Left hindlimb (tissue), 1 donor: ENCODE measurements around the gene SLC2A1.
A peak's percentile ranks its signal among the peaks of the same experiment; 100 is the strongest.
"Not testable (repeated sequence)": the region's sequence is repeated elsewhere in the genome, so short reads cannot be mapped to it uniquely, and the experiment has no call there.

Source experiments
- DNase-seq: peaks from one replicate; pipeline ENCODE4 v3.0.0-alpha.2; 2018

SLC2A1 gene

DNA sequence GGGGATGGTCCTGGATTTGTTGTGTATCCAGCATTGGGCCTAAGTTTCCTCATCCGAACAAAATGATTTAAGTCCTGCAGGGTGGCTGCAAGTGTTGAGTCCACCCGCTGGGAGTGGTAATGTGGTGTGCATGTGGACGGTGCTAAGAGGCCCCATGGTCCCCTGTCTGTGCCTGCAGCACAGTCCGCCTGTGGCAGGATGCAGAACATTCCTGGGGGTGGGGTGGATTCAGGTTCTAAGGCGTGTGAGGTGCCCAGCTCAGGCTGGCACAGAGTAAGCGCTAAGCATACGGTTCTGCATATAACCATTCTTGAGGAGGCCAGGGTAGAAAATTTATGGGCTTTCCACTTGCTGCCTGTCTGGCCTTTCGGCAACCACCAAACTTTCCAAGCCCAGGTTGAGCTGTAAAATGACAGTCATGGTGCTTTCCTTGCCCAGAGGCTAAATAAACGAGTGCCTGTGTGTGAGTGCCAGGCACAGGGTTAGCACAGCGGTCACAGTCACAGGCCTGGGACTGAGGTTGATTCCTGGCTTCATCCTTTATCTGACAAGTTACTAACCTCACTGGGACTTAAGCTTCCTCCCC, 30.7 kb downstream of the SLC2A1 start:
- no peak for DNase-seq

DNA sequence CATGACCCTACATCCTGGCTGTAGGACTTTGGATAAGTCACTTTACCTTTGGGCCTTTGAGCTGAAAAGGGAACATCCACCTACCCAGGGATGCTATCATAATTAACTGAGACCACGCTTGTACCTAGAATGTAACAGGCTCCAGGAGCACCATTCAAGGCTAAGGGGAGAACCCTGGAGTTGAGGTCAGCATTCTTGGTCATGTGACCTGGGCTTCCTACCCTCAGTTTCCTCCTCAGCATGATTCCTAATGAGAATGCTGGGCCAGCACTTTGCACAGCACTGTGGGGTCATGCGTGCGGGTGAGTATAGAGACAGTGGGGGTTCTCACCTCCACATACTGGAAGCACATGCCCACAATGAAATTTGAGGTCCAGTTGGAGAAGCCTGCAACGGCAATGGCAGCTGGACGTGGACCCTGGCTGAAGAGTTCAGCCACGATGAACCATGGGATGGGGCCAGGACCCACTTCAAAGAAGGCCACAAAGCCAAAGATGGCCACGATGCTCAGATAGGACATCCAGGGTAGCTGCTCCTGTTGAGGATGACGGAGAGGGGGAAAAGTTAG, 31.3 kb downstream of the SLC2A1 start:
- DNase-seq: no peak

DNA sequence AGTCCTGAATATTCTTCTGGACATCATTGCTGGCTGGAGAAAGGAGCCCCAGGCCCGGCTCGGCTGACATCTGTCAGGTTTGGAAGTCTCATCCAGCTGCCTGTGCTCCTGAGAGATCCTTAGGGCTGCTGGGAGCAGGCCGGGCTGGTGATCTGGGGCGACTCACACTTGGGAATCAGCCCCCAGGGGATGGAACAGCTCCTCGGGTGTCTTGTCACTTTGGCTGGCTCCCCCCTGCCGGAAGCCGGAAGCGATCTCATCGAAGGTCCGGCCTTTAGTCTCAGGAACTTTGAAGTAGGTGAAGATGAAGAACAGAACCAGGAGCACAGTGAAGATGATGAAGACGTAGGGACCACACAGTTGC, 31.8 kb downstream of the SLC2A1 start:
- no peak for DNase-seq

DNA sequence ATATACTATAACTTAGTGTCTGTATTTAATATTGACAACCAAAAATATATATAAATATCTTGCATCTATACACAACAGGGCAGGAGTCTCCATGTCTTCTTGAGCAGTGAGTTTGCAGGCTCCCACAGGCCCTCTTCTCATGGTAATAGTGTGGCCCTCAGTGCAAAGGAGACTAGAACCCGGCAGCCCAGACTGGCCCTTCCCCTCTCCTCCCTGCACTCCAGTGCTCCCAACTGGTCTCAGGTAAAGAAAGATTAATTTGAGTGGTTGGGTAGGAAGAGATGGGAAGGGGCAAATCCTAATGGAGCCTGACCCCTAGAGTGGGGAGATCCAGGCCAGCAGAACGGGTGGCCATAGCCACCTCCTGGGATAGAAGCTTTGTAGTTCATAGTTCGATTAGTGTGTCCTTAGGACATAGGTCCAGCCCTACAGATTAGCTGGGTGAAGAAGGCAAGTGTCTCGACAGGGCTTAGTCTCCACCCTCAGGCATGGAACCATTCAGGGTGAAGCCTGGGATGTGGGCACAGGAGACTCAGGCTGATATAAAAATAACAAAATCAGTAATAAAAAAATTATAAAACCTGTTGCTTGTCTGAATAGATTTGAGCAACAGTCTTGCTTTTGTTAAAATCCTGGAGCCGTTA, 32.3 kb downstream of the SLC2A1 start:
- no peak for DNase-seq

GRCh38 chr1:42924851-42925760, 33.6 kb downstream of the SLC2A1 start:
- DNase-seq: no peak

GRCh38 chr1:42924082-42924850, 34.4 kb downstream of the SLC2A1 start:
- DNase-seq: peak; percentile 95

DNA sequence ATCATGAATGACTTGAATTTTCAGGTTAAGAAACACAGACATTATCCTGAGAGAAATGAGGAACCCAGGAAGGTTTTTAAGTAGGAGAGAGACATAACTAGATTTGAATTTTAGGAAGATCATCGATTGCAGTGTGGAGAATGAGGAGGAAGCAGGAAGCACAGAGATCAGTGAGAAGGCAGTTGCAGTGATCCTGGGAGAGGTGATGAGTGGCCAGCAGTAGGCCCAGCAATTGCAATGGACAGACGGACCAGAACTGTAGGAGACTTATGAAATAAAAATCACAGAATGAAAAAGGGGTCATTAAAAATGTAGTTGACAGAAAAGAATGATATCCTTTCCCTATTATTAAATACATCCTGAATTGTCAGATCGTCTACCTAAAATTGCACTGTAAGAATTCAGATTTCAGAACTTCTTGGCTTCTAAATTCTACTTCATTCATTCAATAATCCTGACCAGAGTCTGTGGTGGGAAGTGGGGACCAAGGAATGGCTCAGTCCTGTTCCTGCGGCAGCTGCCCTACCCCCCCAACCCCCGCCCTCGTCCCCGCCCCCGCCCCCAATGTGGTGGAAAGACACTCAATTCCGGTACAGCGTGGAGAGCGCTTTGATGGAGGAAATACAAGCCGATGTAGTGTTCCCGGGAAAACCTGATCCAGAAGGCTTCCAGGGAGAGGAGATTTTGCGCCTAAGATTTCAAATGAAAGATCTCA, 35.1 kb downstream of the SLC2A1 start:
- no peak for DNase-seq

- DNase-seq: no peak
Measured at GRCh38 chr1:42922687-42923366, 35.8 kb downstream of the SLC2A1 start.

DNA sequence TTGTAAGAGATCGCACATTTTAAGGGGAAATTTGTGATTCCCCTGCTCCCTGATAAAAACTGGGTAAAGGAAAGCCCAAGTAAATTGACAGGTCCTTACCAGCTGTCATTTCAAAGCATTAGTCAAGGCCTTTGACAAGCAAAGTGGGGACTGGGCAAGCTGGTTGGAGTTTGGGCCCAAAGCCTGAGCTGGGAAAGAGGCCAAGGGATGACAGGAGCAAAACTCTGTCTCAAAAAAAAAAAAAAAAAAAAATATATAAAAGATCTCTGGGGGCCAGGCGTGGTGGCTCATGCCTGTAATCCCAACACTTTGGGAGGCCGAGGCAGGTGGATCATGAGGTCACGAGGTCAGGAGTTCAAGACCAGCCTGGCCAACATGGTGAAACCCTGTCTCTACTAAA, 36.9 kb downstream of the SLC2A1 start:
- DNase-seq: no peak

DNA sequence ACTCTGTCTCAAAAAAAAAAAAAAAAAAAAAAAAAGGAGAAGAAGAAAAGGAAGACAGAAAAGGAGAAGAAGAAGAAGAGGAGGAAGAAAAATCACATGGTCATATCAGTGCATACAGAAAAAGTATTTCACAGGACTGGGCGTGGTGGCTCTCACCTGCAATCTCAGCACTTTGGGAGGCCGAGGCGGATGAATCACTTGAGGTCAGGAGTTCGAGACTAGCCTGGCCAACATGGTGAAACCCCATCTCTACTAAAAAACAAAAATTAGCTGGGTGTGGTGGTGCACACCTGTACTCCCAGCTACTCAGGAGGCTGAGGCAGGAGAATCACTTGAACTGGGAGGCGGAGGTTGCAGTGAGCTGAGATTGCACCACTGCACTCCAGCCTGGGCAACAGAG, 39.0 kb downstream of the SLC2A1 start:
- not testable (repeated sequence) for DNase-seq

GRCh38 chr1:42917241-42917495, 41.5 kb downstream of the SLC2A1 start:
- no peak for DNase-seq

DNA sequence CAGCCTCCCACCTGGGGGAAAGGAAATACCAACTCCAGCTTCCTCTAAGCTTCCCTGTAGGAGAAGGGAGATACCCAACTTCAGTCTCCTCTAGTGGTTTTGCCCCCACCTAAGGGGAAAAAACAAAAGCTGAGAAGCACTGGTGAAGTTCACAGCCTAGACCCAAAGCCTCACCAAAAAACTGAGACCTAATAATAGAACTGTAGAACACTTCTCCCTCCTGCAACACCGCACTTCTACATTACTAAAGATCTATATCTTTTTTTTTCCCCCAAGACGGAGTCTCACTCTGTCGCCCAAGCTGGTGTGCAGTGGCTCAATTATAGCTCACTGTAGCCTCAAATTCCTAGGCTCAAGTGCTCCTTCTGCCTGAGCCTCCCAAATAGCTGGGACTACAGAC, 43.2 kb downstream of the SLC2A1 start:
- DNase-seq: no peak

- DNase-seq: no peak
Measured at GRCh38 chr1:42914092-42914627, 44.5 kb downstream of the SLC2A1 start.

DNA sequence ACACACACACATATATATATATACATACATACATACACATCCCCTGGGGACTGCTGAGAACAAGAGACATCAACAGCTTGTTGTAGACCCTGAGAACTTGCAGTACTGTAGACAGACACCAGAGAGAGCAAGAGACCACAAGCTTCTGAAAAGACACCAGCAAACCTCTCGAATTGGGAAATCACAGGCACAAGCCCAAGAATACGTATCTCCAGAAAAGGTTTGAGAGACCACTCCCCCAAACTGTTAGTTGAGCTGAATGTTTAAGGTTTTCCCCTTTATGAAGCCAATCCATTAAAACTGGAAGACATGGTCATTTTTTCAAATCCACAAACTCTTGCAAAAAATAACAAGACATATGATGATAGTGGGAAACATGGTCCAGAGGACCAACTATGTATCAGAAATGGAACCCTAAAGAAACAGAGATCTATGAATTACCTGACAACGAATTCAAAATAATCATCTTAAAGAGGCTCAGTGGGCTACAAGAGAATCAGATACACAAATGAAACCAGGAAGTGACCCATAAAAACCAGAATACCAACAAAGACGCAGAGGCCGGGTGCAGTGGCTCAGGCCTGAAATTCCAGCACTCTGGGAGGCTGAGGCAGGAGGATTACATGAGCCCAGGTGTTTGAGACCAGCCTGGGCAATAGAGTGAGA, 45.1 kb downstream of the SLC2A1 start:
- DNase-seq: no peak

DNA sequence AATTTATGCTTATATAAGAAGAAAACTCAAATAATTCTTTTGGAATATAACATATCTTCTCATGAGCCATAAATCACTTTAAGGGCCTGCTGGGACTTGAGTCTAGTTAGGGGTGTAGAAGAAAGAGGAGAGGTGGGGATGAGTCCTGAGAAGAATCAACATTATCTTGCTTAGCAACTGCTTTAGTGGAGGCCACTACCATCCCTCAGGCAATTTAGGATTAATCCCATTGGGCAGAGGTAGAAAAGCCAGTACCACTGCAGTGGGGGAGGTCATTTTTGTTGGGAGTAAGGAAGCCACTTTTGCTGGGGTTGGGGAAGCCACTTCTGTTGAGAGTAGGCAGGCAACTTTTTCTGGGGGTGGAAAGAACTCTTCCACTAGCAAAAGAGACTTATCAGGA, 47.7 kb downstream of the SLC2A1 start:
- no peak for DNase-seq

DNA sequence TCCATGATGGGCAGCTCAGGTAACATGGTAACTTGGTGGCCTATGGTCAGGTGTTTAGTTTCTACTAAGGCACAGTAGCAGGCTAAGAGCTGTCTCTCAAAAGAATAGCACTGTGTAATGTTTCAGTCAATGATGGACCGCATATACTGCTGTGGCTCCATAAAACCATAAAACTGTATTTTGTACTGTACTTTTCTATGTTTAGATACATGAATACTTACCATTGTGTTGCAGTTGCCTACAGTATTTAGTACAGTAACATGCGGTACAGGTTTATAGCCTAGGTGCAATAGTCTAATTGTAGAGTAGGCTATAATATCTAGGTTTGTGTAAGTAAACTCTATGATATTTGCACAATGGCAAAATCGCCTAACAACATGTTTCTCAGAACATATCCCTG, 50.6 kb downstream of the SLC2A1 start:
- DNase-seq: no peak

DNA sequence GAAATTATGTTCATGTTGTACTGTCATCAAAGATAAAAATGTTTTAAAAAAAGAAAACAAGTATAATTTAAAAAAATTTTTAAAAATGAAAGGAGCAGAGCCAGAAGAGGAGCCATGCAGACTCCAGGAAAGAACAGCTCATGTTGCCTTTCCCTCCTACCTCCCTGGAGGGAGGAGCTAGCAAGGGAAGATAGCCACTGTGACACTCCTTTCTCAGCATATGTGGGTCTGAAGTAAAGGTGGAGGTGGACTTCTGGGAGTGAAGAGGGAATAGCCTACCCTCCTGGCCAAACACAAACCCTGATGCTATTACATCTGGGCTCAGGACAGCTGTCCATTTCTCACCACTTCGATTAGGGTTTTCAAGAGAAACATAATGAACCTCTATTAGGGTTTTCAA, 54.2 kb downstream of the SLC2A1 start:
- no peak for DNase-seq

DNA sequence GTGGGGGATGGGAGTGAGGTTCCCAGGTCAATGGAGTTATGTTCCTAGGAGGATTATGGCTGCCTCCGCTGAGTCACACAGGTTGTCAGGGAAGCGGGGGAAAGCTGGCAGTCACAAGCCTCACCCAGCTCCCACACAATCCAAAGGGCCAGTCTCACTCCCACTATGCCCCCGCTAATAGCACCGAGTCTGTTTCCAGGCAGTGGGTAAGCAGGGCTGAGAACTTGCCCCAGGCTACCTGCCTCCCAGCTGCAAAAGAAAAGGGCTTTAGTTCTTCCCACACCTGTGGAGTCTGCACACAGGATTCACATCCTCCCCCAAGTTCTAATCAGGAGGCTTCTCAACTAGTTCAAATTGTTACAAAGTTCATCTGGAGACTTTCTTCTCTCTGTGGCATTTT, 58.7 kb downstream of the SLC2A1 start:
- DNase-seq: not testable (repeated sequence)

GRCh38 chr1:42891465-42892138, 67.1 kb downstream of the SLC2A1 start:
- DNase-seq: no peak

GRCh38 chr1:42889264-42889663, 69.4 kb downstream of the SLC2A1 start:
- DNase-seq: no peak
